ENCODE results near the gene DENND6A.

DNA sequence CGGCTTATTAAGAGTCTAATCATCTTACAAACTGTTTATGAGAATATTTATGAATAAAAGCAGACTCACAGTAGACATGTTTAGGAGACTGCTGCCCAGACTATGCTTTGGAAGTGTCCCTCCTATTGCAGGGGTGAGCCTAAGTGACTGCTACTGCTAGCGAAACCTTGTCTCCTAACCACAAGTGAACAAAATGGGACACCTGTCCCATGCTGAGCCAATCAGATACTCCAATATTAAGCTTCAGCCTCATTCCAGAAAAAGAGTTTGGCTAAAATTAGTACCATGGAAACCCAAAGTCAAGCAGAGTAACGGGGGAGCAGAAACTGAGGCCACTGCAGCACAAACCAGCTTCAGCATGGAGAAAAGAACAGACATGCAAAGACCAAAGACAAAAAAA is 4.6 kb downstream of the DENND6A start:
- TF ChIP-seq EP300 (IDR thresholded peaks at IDR 0.05), result no peak
- no peak for TF ChIP-seq POLR2AphosphoS5 (IDR thresholded peaks at IDR 0.05)
- TF ChIP-seq, protein P1, sequence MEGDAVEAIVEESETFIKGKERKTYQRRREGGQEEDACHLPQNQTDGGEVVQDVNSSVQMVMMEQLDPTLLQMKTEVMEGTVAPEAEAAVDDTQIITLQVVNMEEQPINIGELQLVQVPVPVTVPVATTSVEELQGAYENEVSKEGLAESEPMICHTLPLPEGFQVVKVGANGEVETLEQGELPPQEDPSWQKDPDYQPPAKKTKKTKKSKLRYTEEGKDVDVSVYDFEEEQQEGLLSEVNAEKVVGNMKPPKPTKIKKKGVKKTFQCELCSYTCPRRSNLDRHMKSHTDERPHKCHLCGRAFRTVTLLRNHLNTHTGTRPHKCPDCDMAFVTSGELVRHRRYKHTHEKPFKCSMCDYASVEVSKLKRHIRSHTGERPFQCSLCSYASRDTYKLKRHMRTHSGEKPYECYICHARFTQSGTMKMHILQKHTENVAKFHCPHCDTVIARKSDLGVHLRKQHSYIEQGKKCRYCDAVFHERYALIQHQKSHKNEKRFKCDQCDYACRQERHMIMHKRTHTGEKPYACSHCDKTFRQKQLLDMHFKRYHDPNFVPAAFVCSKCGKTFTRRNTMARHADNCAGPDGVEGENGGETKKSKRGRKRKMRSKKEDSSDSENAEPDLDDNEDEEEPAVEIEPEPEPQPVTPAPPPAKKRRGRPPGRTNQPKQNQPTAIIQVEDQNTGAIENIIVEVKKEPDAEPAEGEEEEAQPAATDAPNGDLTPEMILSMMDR (IDR thresholded peaks at IDR 0.05), result no peak
- TF ChIP-seq POLR2A (IDR thresholded peaks at IDR 0.05), result no peak

Data from upper lobe of left lung (tissue), 4 donors.